Thymus (tissue), 11 donors: ENCODE measurements around the gene CCR5AS. TPM values are rescaled to one million over a fixed set of nuclear protein-coding genes. Genes with fewer than 3 reads are reported as not detected.
A peak's percentile ranks its signal among the peaks of the same experiment; 100 is the strongest.

Experiments used
- DNase-seq, 9 donors: peaks; one replicate each; pipeline ENCODE4 v3.0.0-alpha.2; 2013; ENCODE audit warnings: low spot score in 9 of 9, low read depth in 6 of 9, missing footprints in 1 of 9
- H3K27ac ChIP-seq, 2 donors: one replicate each; pipeline ENCODE4 v1.5.1; 2013; ENCODE audit warnings: control low read depth in 1 of 2, low read depth in 1 of 2, low read length in 1 of 2, mild to moderate bottlenecking in 1 of 2, moderate library complexity in 1 of 2
- H3K27me3 ChIP-seq, 2 donors: one replicate each; pipeline ENCODE4 v1.5.1; 2013; ENCODE audit warnings: low read length in 1 of 2; ENCODE audit not compliant: control insufficient read depth in 2 of 2, insufficient read depth in 1 of 2
- H3K36me3 ChIP-seq, 2 donors: one replicate each; pipeline ENCODE4 v1.5.1; 2013; ENCODE audit warnings: low read length in 1 of 2, mild to moderate bottlenecking in 1 of 2, moderate library complexity in 1 of 2; ENCODE audit not compliant: control insufficient read depth in 2 of 2, insufficient read depth in 2 of 2
- H3K4me1 ChIP-seq, 2 donors: one replicate each; pipeline ENCODE4 v1.5.1; 2013; ENCODE audit warnings: low read length in 2 of 2; ENCODE audit not compliant: control insufficient read depth in 2 of 2, insufficient read depth in 2 of 2
- H3K4me3 ChIP-seq, 2 donors: one replicate each; pipeline ENCODE4 v1.5.1; 2013; ENCODE audit warnings: low read length in 2 of 2, control low read depth in 1 of 2, mild to moderate bottlenecking in 1 of 2
- H3K9me3 ChIP-seq, 2 donors: one replicate each; pipeline ENCODE4 v1.5.1; 2013; ENCODE audit warnings: low read length in 1 of 2, mild to moderate bottlenecking in 1 of 2; ENCODE audit not compliant: control insufficient read depth in 2 of 2, insufficient read depth in 1 of 2
- WGBS: extraction: QIAGEN DNeasy Blood & Tissue Kit; methylation state at CpG from one replicate; pipeline ENCODE4 v1.1.7; 2013; 5-methylcytosine and 5-hydroxymethylcytosine counted together
- polyA plus RNA-seq: library from polyadenylated mRNA; stranded (reverse); fragments of 200-250 nt; gene quantifications from one replicate; pipeline ENCODE4 v1.2.3, GENCODE V29; 2013
- total RNA-seq: library from RNA; stranded (reverse); fragments of 120-200 nt; gene quantifications from one replicate; pipeline ENCODE4 v1.2.4, GENCODE V29; 2013
- donor health status: healthy.

CCR5AS gene

GRCh38 chr3:46321461-46322104 lies 85.3 kb downstream of the CCR5AS start:
- Histone ChIP-seq H3K27me3 (no peaks in the 10 kb centered on the region), H3K27ac (no peak overlapping the region), H3K36me3 (no peaks in the 10 kb centered on the region), H3K9me3 (peaks cover 0 to 3% of the 10 kb centered on the region in 2 donors), H3K4me3 (no peak overlapping the region), H3K4me1 (no peaks in the 10 kb centered on the region)
- DNase-seq = no peak
- 76% methylated on average over 1 of the region's 1 CpG for WGBS

- H3K36me3 ChIP-seq = no peaks in the 10 kb centered on the region
- no peaks in the 10 kb centered on the region for H3K9me3 ChIP-seq
- 96% methylated on average over 3 of the region's 3 CpGs for WGBS
- H3K27me3 ChIP-seq = no peaks in the 10 kb centered on the region
- H3K27ac ChIP-seq = no peak overlapping the region
- no peaks in the 10 kb centered on the region for H3K4me1 ChIP-seq
- H3K4me3 ChIP-seq = no peak overlapping the region
- no peak for DNase-seq
Observed at GRCh38 chr3:46318207-46318927, 88.5 kb downstream of the CCR5AS start.

- H3K27ac ChIP-seq = no peak overlapping the region
- H3K27me3 ChIP-seq = no peaks in the 10 kb centered on the region
Observed at GRCh38 chr3:46316206-46316605, 90.7 kb downstream of the CCR5AS start.

GRCh38 chr3:46314517-46314916 lies 92.3 kb downstream of the CCR5AS start:
- Histone ChIP-seq H3K27ac (no peak overlapping the region), H3K27me3 (no peaks in the 10 kb centered on the region), H3K4me3 (no peak overlapping the region), H3K4me1 (no peaks in the 10 kb centered on the region), H3K36me3 (no peaks in the 10 kb centered on the region), H3K9me3 (no peaks in the 10 kb centered on the region)
- peak in 1 of 9 donors; percentile 22 for DNase-seq

More at GRCh38 chr3:46316206-46316605, 90.7 kb downstream of the CCR5AS start:
- DNase-seq = no peak
- Histone ChIP-seq H3K4me3 (no peak overlapping the region), H3K4me1 (no peaks in the 10 kb centered on the region), H3K9me3 (no peaks in the 10 kb centered on the region), H3K36me3 (no peaks in the 10 kb centered on the region)

Other genes with a start within 250 kb of the CCR5AS start
- 7.0 TPM for gene CCR1, start 198.8 kb downstream of the CCR5AS start, total RNA-seq
- gene CCR1, start 198.8 kb downstream of the CCR5AS start, polyA plus RNA-seq = 14.5 TPM
- 0.33 TPM for gene CCR3, start 164.6 kb downstream of the CCR5AS start, total RNA-seq
- 0.27 TPM for gene CCR3, start 164.6 kb downstream of the CCR5AS start, polyA plus RNA-seq
- gene CCR2, start 53.0 kb downstream of the CCR5AS start, total RNA-seq = 7.3 TPM
- 2.4 TPM for gene CCR2, start 53.0 kb downstream of the CCR5AS start, polyA plus RNA-seq
- gene CCR5, start 36.1 kb downstream of the CCR5AS start, total RNA-seq = 1.2 TPM
- gene CCR5, start 36.1 kb downstream of the CCR5AS start, polyA plus RNA-seq = 5.2 TPM
- gene CCRL2, start 193 bp upstream of the CCR5AS start, total RNA-seq = 10.1 TPM
- 19.1 TPM for gene CCRL2, start 193 bp upstream of the CCR5AS start, polyA plus RNA-seq
- 44.2 TPM for gene LTF, start 57.8 kb upstream of the CCR5AS start, total RNA-seq
- gene LTF, start 57.8 kb upstream of the CCR5AS start, polyA plus RNA-seq = 64.3 TPM
- gene RTP3, start 90.9 kb upstream of the CCR5AS start, total RNA-seq = not detected
- 0.07 TPM for gene RTP3, start 90.9 kb upstream of the CCR5AS start, polyA plus RNA-seq
- 2.5 TPM for gene LRRC2, start 159.2 kb upstream of the CCR5AS start, total RNA-seq
- gene LRRC2, start 159.2 kb upstream of the CCR5AS start, polyA plus RNA-seq = 2.4 TPM
- 0.05 TPM for gene FAM240A, start 205.5 kb upstream of the CCR5AS start, total RNA-seq
- 0.37 TPM for gene FAM240A, start 205.5 kb upstream of the CCR5AS start, polyA plus RNA-seq